Astrocyte (in vitro differentiated cells and primary cell): ENCODE results near the gene KRT82.

ENCODE experiments used
- CTCF ChIP-seq: IDR thresholded peaks from 2 replicates; pipeline ENCODE4 v1.5.1; 2011; ENCODE audit warnings: low read depth, mild to moderate bottlenecking, inconsistent platforms, low read length, moderate library complexity; ENCODE audit not compliant: insufficient read depth
- EZH2 ChIP-seq: IDR thresholded peaks from 2 replicates; pipeline ENCODE4 v1.6.1; 2012; ENCODE audit warnings: mild to moderate bottlenecking, low read length, inconsistent platforms; ENCODE audit not compliant: insufficient read depth

GRCh38 chr12:52351196-52352059, 54.7 kb downstream of the KRT82 start:
- TF ChIP-seq EZH2 (no peak), CTCF (no peak)
